Small intestine (tissue), 7 donors: Measurements from ENCODE around the gene SLC26A8. TPM values are rescaled to one million over a fixed set of nuclear protein-coding genes. Genes with fewer than 3 reads are reported as not detected.

Experiments used
- DNase-seq, 2 donors: peaks; one replicate each; pipeline versions ENCODE4 v3.0.0 to v3.0.0-alpha.2; 2013
- FAIRE-seq: peaks from 2 replicates; lab custom pipeline; 2012; peaks lifted over from hg19 to GRCh38; lab: Jason Lieb, UNC
- H3K27ac ChIP-seq, 3 donors: one replicate each; pipeline ENCODE4 v1.5.1; 2013; ENCODE audit warnings: low read length in 2 of 3, mild to moderate bottlenecking in 2 of 3, control low read depth in 1 of 3, inconsistent platforms in 1 of 3, low read depth in 1 of 3, moderate library complexity in 1 of 3
- H3K27me3 ChIP-seq, 3 donors: one replicate each; pipeline ENCODE4 v1.6.1; 2013; ENCODE audit warnings: low read length in 3 of 3, inconsistent platforms in 1 of 3; ENCODE audit not compliant: control insufficient read depth in 3 of 3, insufficient read depth in 3 of 3
- H3K36me3 ChIP-seq, 3 donors: one replicate each; pipeline ENCODE4 v1.6.1; 2013; ENCODE audit warnings: low read length in 3 of 3, inconsistent platforms in 1 of 3, low read depth in 1 of 3, mild to moderate bottlenecking in 1 of 3, moderate library complexity in 1 of 3; ENCODE audit not compliant: control insufficient read depth in 3 of 3, insufficient read depth in 2 of 3
- H3K4me1 ChIP-seq, 3 donors: one replicate each; pipeline ENCODE4 v1.6.1; 2013; ENCODE audit warnings: low read length in 2 of 3, inconsistent platforms in 1 of 3, low read depth in 1 of 3, mild to moderate bottlenecking in 1 of 3, moderate library complexity in 1 of 3; ENCODE audit not compliant: control insufficient read depth in 3 of 3, insufficient read depth in 2 of 3
- H3K4me3 ChIP-seq, 3 donors: one replicate each; pipeline ENCODE4 v1.5.1; 2013; ENCODE audit warnings: low read length in 3 of 3, control low read depth in 1 of 3, inconsistent platforms in 1 of 3, low read depth in 1 of 3, mild to moderate bottlenecking in 1 of 3, moderate library complexity in 1 of 3
- H3K9me3 ChIP-seq, 2 donors: one replicate each; pipeline ENCODE4 v1.6.1; 2013; ENCODE audit warnings: low read depth in 1 of 2, low read length in 1 of 2; ENCODE audit not compliant: control insufficient read depth in 2 of 2, insufficient read depth in 1 of 2
- WGBS, 3 donors: extraction: QIAGEN DNeasy Blood & Tissue Kit; methylation state at CpG; one replicate each; pipeline ENCODE4 v1.1.7; 2013; 5-methylcytosine and 5-hydroxymethylcytosine counted together
- polyA plus RNA-seq, 4 donors: library from polyadenylated mRNA; stranded (reverse) in 3 of 4; unstranded in 1 of 4; fragments of 200-250 nt in 3 of 4; fragments of 120-200 nt in 1 of 4; gene quantifications; one replicate each; pipeline versions ENCODE4 v1.2.1 to v1.2.3, GENCODE V29; 2013
- donor health status: healthy with polysubstance abuse.
- donor health status: control.
- donor health status: control.
- donor health status: Bipolar disorder and iron deficiency.
- donor health status: healthy.

Gene SLC26A8
- polyA plus RNA-seq, 4 donors = 0.15 to 0.16 TPM; not detected in 2

DNA sequence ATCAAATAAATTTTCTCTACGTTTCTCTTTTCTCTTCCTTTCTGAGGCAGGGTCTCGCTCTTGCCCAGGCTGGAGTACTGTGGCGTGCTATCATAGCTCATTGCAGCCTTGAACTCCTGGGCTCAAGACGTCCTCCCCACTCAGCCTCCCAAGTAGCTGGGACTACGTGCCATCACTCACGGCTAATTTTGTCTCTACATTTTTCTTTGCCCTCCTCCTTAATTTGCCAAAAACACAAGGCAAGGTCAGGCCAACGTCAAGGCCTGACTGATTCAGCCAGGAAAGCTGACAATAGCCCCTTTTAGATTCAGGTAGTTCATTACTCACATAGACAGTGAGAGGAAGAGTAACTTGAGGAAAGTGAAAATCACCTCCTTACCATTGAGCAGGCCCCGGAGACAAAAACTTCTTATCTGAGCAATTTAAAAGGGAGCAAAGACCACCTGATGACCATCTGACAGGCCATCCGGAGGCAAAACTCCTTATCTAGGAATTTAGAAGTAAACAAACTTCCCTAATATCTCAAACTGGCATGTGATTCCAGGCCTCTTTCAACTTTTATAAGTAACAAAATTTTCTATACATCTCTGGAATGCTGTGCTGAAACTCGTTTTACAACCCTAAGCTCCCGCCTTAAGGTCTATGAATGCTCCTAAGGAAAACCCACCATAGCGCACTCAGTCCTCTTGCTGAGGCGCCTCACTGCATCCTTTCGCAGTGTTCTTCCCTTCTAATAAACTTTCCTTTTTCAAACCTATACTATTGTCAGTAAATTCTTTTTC lies 61.5 kb downstream of the SLC26A8 start:
- WGBS, 3 donors = 78 to 79% (median 79%) methylated on average over 14 of the region's 14 CpGs
- Histone ChIP-seq H3K9me3 (no peaks in the 10 kb centered on the region), H3K27ac (no peak overlapping the region), H3K27me3 (no peaks in the 10 kb centered on the region), H3K4me3 (no peak overlapping the region), H3K36me3 (no peaks in the 10 kb centered on the region), H3K4me1 (peaks cover 0 to 11% (median 2%) of the 10 kb centered on the region in 3 donors)
- DNase-seq (no peak), FAIRE-seq (no peak)

DNA sequence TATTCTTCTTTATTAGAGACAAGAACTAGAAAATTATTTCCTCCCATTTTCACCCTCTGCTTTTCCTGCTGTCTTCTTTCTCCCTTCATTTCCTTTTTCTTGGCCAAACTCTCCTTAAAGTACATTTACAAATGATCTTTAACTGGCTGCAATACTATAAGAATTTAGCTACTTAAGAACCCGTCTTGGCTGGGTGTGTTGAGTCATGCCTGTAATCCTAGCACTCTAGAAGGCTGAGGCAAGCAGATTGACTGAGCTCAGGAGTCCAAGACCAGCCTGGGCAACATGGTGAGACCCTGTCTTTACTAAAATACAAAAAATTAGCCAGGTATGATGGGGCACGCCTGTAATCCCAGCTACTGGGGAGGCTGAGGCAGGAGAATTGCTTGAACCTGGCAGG lies 64.3 kb downstream of the SLC26A8 start:
- Histone ChIP-seq H3K36me3 (no peaks in the 10 kb centered on the region), H3K27ac (no peak overlapping the region), H3K27me3 (no peaks in the 10 kb centered on the region), H3K4me3 (no peak overlapping the region), H3K4me1 (peaks cover 0 to 5% (median 0%) of the 10 kb centered on the region in 3 donors), H3K9me3 (no peaks in the 10 kb centered on the region)
- FAIRE-seq (no peak), DNase-seq (no peak)
- 73 to 88% (median 83%) methylated on average over 2 of the region's 2 CpGs for WGBS, 3 donors

DNA sequence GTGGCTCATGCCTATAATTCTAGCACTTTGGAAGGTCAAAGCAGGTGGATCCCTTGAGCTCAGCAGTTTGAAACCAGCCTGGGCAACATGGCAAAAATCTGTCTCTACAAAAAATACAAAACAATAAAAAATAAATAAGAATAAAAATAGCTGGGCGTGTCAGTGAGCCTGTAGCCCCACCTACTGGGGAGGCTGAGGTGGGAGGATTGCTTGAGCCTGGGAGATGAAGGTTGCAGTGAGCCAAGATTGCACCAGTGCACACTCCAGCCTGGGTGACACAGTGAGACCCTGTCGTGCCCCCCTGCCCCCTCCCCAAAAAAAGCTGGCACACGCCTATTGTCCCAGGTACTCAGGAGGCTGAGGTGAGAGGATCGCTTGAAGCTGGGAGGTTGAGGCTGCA lies 68.5 kb downstream of the SLC26A8 start:
- H3K4me1 ChIP-seq = no peaks in the 10 kb centered on the region
- H3K4me3 ChIP-seq = no peak overlapping the region
- H3K36me3 ChIP-seq = no peaks in the 10 kb centered on the region
- no peak overlapping the region for H3K27ac ChIP-seq
- no peak for FAIRE-seq
- 71 to 80% (median 75%) methylated on average over 4 of the region's 4 CpGs for WGBS, 3 donors
- peak in 1 of 2 donors; percentile 10 for DNase-seq
- H3K9me3 ChIP-seq = no peaks in the 10 kb centered on the region
- no peaks in the 10 kb centered on the region for H3K27me3 ChIP-seq

- Histone ChIP-seq H3K36me3 (no peaks in the 10 kb centered on the region), H3K27me3 (no peaks in the 10 kb centered on the region), H3K27ac (no peak overlapping the region), H3K9me3 (no peaks in the 10 kb centered on the region), H3K4me1 (no peaks in the 10 kb centered on the region), H3K4me3 (no peak overlapping the region)
- FAIRE-seq (no peak), DNase-seq (no peak)
- WGBS, 3 donors = 89 to 95% (median 91%) methylated on average over 5 of the region's 5 CpGs
Measured at GRCh38 chr6:35955521-35955920, 68.9 kb downstream of the SLC26A8 start.

GRCh38 chr6:35955071-35955470 lies 69.4 kb downstream of the SLC26A8 start:
- no peak for DNase-seq
- Histone ChIP-seq H3K4me1 (no peaks in the 10 kb centered on the region), H3K27me3 (no peaks in the 10 kb centered on the region), H3K27ac (no peak overlapping the region), H3K4me3 (no peak overlapping the region), H3K36me3 (no peaks in the 10 kb centered on the region), H3K9me3 (no peaks in the 10 kb centered on the region)
- 93 to 97% (median 96%) methylated on average over 8 of the region's 8 CpGs for WGBS, 3 donors
- no peak for FAIRE-seq

- Histone ChIP-seq H3K36me3 (no peaks in the 10 kb centered on the region), H3K9me3 (no peaks in the 10 kb centered on the region), H3K27ac (no peak overlapping the region), H3K27me3 (no peaks in the 10 kb centered on the region), H3K4me1 (no peaks in the 10 kb centered on the region), H3K4me3 (no peak overlapping the region)
- FAIRE-seq = no peak
- WGBS, 3 donors = 87 to 88% (median 87%) methylated on average over 7 of the region's 7 CpGs
- DNase-seq = no peak
Measured at GRCh38 chr6:35954333-35954732, 70.1 kb downstream of the SLC26A8 start.

DNA sequence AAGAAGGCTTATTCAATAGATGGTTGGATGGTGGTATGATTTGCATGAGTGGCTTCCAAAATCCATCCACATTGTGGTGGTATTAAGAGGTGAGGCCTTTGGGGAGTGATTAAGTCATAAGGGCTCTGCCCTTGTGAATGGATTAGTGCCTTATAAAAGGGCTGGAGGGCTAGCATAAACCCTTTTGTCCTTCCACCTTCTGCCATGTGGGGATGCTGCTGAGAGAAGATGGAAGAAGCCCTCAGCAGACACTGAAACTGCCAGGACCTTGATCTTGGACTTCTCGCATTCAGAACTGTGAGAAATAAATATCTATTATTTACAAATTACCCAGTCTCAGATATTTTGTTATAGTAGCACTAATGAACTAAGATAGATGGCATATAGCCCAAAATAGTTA lies 75.7 kb downstream of the SLC26A8 start:
- no peak overlapping the region for H3K4me3 ChIP-seq
- H3K36me3 ChIP-seq = no peaks in the 10 kb centered on the region
- FAIRE-seq = no peak
- no peak overlapping the region for H3K27ac ChIP-seq
- no peaks in the 10 kb centered on the region for H3K9me3 ChIP-seq
- DNase-seq = no peak
- no peaks in the 10 kb centered on the region for H3K4me1 ChIP-seq
- 88 to 92% (median 89%) methylated on average over 1 of the region's 1 CpG for WGBS, 3 donors
- H3K27me3 ChIP-seq = no peaks in the 10 kb centered on the region

DNA sequence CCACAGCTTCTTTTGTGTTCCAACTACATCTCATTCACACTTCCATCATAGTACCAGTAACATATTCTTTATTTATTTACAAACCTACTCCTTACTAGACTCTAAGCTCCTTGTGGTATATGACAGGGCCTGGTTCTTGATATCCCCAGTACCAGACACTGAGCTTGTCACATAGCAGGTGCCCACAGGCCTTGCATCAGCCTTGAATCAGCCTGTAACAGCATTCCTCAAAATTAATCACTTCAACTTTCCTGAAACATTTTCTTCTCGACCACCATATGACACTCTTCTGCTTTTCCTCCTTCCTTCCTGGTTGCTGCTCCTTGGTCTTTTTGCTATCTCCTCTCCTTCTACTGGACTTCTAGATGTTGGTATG lies 78.8 kb downstream of the SLC26A8 start:
- 71 to 95% (median 79%) methylated on average over 1 of the region's 1 CpG for WGBS, 3 donors
- DNase-seq (no peak), FAIRE-seq (no peak)
- Histone ChIP-seq H3K27me3 (no peaks in the 10 kb centered on the region), H3K9me3 (peaks cover 0 to 9% of the 10 kb centered on the region in 2 donors), H3K4me1 (no peaks in the 10 kb centered on the region), H3K36me3 (no peaks in the 10 kb centered on the region), H3K27ac (no peak overlapping the region), H3K4me3 (no peak overlapping the region)

DNA sequence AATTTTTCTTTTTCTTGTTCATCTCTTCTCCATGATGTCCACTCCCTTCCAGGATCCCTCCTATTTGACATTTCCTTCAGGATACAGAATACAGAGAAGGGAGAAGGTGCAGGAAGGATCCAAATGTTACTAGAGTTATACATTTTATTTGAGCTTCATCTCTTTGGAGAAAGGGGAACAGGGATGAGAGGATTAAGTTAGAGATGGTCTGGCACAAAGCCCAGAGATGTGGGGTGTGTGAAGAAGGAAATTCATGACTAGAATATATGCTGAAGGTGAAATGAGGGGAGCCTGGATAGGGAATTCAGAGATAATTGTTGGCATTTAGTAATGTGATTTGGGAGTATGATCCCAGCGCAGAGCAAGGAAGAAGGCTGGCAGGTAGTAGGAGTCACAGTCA lies 81.1 kb downstream of the SLC26A8 start:
- no peaks in the 10 kb centered on the region for H3K4me1 ChIP-seq
- 82 to 95% (median 85%) methylated on average over 1 of the region's 1 CpG for WGBS, 3 donors

More for the DNA sequence above, 81.1 kb downstream of the SLC26A8 start:
- Histone ChIP-seq H3K4me3 (no peak overlapping the region), H3K27me3 (no peaks in the 10 kb centered on the region), H3K9me3 (peaks cover 0 to 18% of the 10 kb centered on the region in 2 donors), H3K36me3 (no peaks in the 10 kb centered on the region), H3K27ac (no peak overlapping the region)
- FAIRE-seq (no peak), DNase-seq (no peak)
